Muscle of arm (tissue), 12 donors: Measurements from ENCODE around the gene MKRN2OS. TPM values are rescaled to one million over a fixed set of nuclear protein-coding genes. Genes with fewer than 3 reads are reported as not detected.

ENCODE experiments used
- DNase-seq: peaks from one replicate; pipeline ENCODE4 v3.0.0-alpha.2; 2013
- polyA plus RNA-seq, 12 donors: library from polyadenylated mRNA; unstranded; fragments of 120-200 nt; gene quantifications; one replicate each; pipeline ENCODE4 v1.2.1, GENCODE V29; 2013; ENCODE audit not compliant: insufficient read length in 12 of 12

MKRN2OS gene
- polyA plus RNA-seq, 12 donors = 0.39 to 1.3 (median 0.62) TPM; not detected in 2

- no peak for DNase-seq
Measured at GRCh38 chr3:12515631-12516030, 29.7 kb downstream of the MKRN2OS start.

- no peak for DNase-seq
Measured at GRCh38 chr3:12513694-12514446, 31.4 kb downstream of the MKRN2OS start.

GRCh38 chr3:12512534-12513118, 32.7 kb downstream of the MKRN2OS start:
- DNase-seq = no peak

DNA sequence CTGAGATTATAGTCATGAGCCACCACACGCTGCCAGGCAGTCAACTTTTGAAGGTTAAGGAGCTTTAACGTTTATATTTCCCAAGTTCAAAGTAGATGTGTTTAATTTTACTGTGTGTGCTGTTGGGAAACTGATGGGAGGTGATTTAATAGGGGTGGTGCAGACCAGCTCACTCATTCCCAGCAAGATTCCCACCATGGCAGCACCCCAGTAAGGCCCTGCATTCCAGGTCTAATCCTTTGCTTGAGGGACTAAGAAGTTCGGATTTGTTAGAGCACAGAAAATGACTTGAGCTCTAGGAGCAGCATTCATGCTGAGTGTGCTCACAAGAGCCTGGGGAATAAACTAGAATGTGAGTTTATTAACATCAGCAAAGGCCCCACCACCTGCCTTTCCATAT, 35.8 kb downstream of the MKRN2OS start:
- no peak for DNase-seq

GRCh38 chr3:12508291-12508700, 37.0 kb downstream of the MKRN2OS start:
- DNase-seq = no peak

DNA sequence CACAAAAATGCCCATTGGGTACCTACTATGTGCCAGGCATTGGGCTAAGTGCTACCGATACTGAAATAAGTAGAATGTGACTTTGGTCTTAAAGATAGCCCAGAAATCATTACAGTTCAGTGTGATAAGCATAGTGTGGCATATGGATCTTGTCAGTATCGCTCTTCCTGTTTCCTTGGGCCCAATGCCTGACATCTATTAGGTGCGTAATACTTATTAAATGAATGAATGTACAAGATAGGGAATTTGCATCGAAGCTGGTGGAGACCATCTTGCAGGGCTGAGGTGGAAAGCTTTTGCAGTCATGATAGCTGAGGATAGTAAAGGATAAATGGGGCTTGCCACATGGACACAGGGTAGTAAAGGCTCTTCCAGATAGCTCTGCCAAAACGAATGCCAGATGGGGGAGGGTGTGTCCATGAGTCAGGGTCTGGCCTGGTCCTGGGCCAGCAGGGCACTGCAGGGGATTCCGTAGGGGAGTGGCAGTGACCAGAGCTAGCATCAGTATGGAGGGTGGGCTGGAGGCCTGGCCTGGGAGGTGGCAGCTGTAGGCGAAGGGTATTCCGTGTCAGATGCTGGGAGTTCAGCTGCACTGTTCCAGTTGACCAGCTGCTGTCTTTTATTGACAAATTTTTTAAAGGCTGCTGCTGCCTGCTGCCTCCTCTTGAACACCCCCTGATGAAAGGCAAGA, 37.6 kb downstream of the MKRN2OS start:
- DNase-seq = no peak

- no peak for DNase-seq
Measured at GRCh38 chr3:12506201-12506709, 39.0 kb downstream of the MKRN2OS start.

DNA sequence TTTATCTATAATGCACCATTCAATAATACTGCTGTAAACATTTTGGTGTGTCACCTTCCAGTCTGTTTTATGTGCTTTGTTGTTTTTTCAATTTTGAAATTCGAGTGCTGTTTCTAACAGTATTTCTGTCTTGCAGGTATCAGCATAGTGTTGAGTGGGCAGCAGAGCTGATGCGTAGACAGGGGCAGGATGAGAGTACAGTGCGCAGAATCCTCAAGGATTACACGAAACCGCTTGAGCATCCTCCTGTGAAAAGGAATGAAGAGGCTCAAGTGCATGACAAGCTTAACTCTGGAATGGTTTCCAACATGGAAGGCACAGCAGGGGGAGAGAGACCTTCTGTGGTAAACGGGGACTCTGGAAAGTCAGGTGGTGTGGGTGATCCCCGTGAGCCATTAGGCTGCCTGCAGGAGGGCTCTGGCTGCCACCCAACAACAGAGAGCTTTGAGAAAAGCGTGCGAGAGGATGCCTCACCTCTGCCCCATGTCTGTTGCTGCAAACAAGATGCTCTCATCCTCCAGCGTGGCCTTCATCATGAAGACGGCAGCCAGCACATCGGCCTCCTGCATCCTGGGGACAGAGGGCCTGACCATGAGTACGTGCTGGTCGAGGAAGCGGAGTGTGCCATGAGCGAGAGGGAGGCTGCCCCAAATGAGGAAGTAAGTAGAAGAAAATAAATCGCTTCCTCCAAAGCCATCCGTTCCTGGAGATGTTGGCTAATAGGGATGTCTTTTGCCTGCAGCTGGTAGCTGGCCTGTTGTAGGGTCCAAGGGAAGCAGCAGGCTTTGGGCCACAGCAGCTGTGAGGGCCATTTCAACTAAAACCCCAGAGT, 42.0 kb downstream of the MKRN2OS start:
- no peak for DNase-seq

- DNase-seq = no peak
Measured at GRCh38 chr3:12501360-12502020, 43.8 kb downstream of the MKRN2OS start.

- no peak for DNase-seq
Measured at GRCh38 chr3:12499474-12499873, 45.8 kb downstream of the MKRN2OS start.

GRCh38 chr3:12496453-12496761, 48.9 kb downstream of the MKRN2OS start:
- no peak for DNase-seq

DNA sequence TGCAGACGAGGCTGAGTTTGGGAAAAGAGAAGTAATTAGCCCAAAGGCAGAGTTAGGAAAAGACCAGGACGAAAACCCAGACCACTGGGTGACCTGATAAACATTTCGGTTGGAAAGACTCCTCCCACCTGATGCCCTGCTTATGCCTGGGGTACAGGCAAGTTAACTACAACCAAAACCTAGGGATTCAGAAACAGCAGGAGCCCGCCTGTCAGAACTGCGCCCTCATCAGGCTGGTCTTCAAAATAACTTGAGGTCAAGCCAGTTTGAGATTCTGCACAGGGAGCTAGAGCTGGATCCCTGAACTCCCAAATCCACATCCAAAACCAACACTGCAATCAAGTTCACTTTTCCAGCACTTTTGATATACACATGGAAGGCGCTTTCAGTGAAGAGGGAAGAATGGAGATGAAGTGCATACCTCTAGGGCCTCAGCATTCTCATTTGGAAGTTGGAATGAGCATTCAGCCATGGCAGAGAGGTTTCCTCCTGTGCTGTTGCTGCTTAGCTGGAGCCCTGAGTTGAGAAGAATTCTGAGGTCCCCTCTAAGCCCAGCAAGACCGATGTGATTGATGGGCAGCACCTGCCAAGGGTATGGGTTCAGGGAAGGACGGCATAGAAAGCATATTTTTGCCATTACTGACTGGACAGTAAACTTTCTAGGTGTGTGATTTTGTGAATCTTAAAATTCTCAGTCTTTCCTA, 49.4 kb downstream of the MKRN2OS start:
- DNase-seq = no peak

GRCh38 chr3:12490547-12490946, 54.8 kb downstream of the MKRN2OS start:
- DNase-seq = no peak

GRCh38 chr3:12489832-12490231, 55.5 kb downstream of the MKRN2OS start:
- no peak for DNase-seq

Other genes with a start within 250 kb of the MKRN2OS start
- 10 to 100 TPM in 6 of 12 donors, 1 to 10 TPM in 4, not detected in 2; 8.2 to 21.3 (median 11.2) TPM for gene TSEN2, start 61.0 kb downstream of the MKRN2OS start, polyA plus RNA-seq
- 10 to 100 TPM in 11 of 12 donors, not detected in 1; 24.4 to 33.7 (median 26.8) TPM for gene MKRN2, start 11.6 kb upstream of the MKRN2OS start, polyA plus RNA-seq
- 100 to 1,000 TPM in 6 of 12 donors, 10 to 100 TPM in 5, not detected in 1; 75.4 to 129 (median 107) TPM for gene RAF1, start 118.6 kb upstream of the MKRN2OS start, polyA plus RNA-seq
- gene TMEM40, start 213.8 kb upstream of the MKRN2OS start, polyA plus RNA-seq = 10 to 100 TPM in 10 of 12 donors, 1 to 10 TPM in 1, not detected in 1; 9.7 to 30.7 (median 23.5) TPM